GM21526 (cell line): ENCODE results near the gene SV2B.
"Not testable (repeated sequence)": the region's sequence is repeated elsewhere in the genome, so short reads cannot be mapped to it uniquely, and the experiment has no call there.

Experiments used
- ATAC-seq: cut with Tn5 transposase; IDR thresholded peaks from one replicate; pipeline ENCODE4 v1.9.1; 2021; ENCODE audit warnings: moderate library complexity; ENCODE audit not compliant: unreplicated experiment, low FRiP score

The SV2B gene

GRCh38 chr15:91302588-91303439 lies 202.8 kb downstream of the SV2B start:
- no peak for ATAC-seq

DNA sequence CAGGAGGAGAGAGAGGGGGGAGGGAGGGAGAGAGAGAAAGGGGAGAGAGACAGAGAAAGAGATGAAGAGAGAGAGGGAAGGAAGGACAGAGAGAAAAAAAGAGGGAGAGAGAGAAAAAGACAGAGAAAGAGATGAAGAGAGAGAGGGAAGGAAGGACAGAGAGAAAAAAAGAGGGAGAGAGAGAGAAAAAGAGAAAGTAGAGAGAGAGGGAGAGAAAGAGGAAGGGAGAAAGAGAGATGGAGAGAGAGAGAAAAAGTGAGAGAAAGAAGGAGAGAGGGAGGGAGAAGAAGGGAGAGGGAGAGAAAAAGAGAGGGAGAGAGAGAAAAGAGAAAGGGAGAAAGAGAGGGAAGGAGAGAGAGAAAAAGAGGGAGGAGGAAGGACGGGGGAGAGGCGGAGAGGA lies 204.2 kb downstream of the SV2B start:
- ATAC-seq: no peak

GRCh38 chr15:91304786-91305185 lies 204.7 kb downstream of the SV2B start:
- ATAC-seq: no peak

DNA sequence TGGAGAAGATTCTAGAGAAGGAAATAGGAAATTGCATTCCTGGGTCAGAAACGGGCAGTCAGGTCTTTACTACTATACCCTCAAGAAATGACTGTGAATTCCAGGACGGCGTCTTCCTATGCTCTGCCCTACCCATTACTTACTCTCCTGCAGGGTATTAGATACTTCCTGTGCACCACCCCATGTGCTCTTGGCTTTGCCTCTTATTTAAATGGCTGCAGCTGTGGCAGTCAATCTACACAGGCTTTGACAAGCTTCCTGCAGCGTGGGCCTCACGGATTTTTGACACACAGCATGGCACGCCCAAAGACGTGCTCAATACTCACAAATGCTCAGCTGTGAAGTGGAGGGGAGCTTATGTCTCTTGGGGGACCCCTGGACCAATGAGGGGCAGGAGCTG lies 206.1 kb downstream of the SV2B start:
- ATAC-seq: no peak

- ATAC-seq: no peak
Measured at GRCh38 chr15:91307601-91308000, 207.5 kb downstream of the SV2B start.

GRCh38 chr15:91308199-91308598 lies 208.1 kb downstream of the SV2B start:
- no peak for ATAC-seq

GRCh38 chr15:91308855-91309254 lies 208.8 kb downstream of the SV2B start:
- no peak for ATAC-seq

- ATAC-seq: no peak
Measured at GRCh38 chr15:91311986-91312385, 211.9 kb downstream of the SV2B start.

DNA sequence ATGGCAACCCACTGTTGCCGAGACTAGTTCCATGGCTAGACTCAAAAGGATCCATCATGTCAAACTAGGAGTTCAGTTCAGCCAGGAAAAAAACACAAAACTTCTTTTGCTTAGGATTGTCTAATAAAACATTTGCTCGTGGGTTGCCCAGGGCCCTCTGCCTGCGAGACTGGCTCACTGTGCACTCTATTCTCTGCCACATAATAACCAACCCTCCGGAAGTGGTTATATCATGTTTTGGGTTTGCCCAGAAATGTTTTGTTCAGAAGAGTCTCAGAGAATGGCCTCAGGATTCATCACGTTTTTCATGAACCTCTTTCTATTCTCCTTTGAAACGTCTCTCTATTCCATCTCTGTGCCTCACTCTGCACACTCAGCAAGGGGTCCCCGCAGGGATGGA lies 216.1 kb downstream of the SV2B start:
- ATAC-seq: no peak

- ATAC-seq: no peak
Measured at GRCh38 chr15:91318516-91318915, 218.5 kb downstream of the SV2B start.

- no peak for ATAC-seq
Measured at GRCh38 chr15:91318931-91319330, 218.9 kb downstream of the SV2B start.

- ATAC-seq: no peak
Measured at GRCh38 chr15:91319371-91320059, 219.5 kb downstream of the SV2B start.

DNA sequence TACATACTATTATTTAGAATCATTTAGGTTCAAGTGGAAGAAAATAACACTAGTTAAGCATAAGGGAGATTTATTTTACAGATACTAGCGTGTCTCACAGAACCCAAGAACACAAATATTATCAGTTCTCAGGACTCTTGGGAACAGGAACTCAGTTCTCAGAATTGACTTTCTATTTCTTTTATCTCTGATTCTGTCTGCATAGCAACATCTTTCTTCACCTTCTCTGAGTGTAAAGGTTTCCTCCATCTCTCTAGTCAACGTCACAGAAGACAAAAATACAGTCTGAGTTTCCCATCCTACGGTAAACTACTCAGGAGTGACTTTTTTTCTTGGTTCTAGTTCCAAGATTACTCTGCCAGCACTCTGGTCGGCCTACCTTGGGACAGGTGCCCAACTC lies 220.0 kb downstream of the SV2B start:
- no peak for ATAC-seq

DNA sequence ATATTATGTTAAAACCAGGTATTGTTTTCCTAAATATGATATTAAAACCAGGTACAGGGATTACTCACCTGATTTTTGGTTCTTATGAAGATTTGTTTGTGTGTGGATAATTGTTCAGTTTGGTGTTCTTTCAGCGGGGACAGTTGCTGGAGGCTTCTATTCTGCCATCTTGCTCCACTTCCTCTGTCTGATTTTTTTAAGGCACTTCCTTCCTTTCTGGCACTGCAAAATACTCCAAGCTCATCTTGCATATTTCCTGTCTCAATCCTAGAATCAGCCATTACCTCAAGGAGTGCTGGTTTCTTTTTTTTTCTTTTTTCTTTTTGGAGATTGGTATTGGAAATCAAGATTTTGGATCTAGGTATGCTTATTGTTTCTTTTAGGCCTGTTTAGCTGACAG lies 229.9 kb downstream of the SV2B start:
- no peak for ATAC-seq

DNA sequence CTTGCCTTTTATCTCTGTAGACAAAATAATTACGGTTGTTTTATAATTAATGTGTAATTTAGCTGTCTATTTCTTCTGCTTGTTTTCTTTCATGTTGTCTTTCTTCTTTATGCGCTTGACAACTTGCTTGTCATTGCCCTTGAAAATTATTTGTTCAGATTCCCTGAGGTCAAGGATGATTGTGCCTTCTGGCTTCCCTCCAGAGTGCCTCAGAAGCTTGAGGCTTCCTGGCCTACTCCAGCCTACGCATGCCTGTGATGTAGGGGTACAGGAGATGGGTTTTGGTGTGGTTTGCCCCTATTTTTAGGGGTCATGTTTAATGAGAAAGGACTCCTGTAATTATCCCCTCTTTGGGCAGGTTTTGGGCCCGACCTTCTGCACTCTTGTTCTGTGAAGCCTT lies 231.5 kb downstream of the SV2B start:
- no peak for ATAC-seq

GRCh38 chr15:91335702-91336101 lies 235.6 kb downstream of the SV2B start:
- no peak for ATAC-seq

DNA sequence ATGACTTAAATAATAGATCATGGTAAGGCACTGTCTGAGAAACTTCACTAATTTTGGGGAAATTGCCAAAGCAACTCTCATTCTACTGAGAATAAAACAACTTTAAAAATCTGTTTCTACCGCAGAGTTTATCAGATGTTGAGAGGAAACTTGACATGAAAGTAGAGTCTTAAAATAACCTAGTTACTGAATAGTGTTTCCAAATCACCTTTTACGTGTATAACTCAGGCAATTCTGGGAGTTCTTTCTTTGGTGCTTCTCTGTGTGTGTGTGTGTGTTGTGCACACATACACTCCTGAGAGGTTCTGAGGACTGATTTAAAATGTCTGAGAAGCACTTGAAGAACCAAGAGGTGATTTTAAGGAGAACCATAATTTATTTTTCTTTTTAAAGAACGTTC lies 236.6 kb downstream of the SV2B start:
- no peak for ATAC-seq

- no peak for ATAC-seq
Measured at GRCh38 chr15:91338766-91339165, 238.7 kb downstream of the SV2B start.

- ATAC-seq: no peak
Measured at GRCh38 chr15:91342097-91342496, 242.0 kb downstream of the SV2B start.

- ATAC-seq: not testable (repeated sequence)
Measured at GRCh38 chr15:91344912-91345311, 244.9 kb downstream of the SV2B start.

DNA sequence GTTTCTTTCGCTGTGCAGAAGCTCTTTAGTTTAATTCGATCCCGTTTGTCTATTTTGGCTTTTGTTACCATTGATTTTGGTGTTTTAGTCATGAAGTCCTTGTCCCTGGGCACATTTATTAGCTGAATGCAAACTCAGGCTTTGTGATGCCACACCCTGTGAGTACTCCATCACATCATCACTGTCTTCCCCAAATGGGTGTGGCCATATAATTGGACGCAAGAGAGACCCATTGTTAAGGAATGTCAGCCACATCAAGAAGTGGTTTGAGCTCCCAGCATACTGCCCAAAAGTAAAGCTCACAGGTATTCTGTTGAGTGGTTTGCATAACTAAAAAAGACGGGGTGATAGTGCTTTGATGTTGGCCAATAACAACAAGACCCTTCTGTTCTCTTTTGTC lies 245.7 kb downstream of the SV2B start:
- ATAC-seq: no peak

DNA sequence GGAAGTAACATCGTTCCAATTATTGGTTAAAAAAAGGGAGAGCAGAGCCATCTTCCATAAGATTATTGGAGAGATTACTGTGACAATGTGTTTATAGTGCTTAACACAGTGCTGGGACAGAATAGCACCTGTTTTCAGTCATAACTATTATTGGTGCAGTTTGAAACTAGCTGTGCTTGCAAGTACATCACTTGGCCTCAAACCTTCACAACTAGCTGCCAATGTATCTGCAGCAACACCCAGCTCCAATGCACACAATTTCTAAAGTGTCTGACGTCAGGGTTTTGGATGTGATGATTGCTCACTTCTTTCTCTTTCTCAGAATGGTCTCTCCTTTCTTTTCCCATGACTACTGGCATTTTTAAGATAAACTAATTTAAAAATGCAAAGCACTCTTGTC lies 246.2 kb downstream of the SV2B start:
- ATAC-seq: no peak
